ENCODE data around the gene CASTOR1. TPM values are rescaled to one million over a fixed set of nuclear protein-coding genes. Genes with fewer than 3 reads are reported as not detected.
A peak's percentile ranks its signal among the peaks of the same experiment; 100 is the strongest.

CASTOR1 gene
- total RNA-seq, 1 donor from 2014 or later: 17.2 TPM

- H3K4me1 Mint-ChIP-seq (ENCODE audit: unreplicated experiment): peaks cover 18% of the 10 kb centered on the region
- H3K27me3 Mint-ChIP-seq (ENCODE audit: unreplicated experiment): peaks cover 7% of the 10 kb centered on the region
- TF ChIP-seq CTCF (IDR thresholded peaks at IDR 0.05; ENCODE audit: unreplicated experiment): no peak
- peaks cover 19% of the 10 kb centered on the region for H3K36me3 Mint-ChIP-seq (ENCODE audit: low read depth, unreplicated experiment)
- peak overlapping the region; percentile 24 for H3K27ac Mint-ChIP-seq (ENCODE audit: unreplicated experiment)
- no peak for DNase-seq (ENCODE audit: low spot score)
- H3K9me3 Mint-ChIP-seq (ENCODE audit: unreplicated experiment): no peaks in the 10 kb centered on the region
- no peak overlapping the region for H3K4me3 Mint-ChIP-seq (ENCODE audit: unreplicated experiment)
These were observed 8.8 kb upstream of the CASTOR1 start for GRCh38 chr22:30297991-30298701.

- DNase-seq (ENCODE audit: low spot score): no peak
- H3K9me3 Mint-ChIP-seq (ENCODE audit: unreplicated experiment): no peaks in the 10 kb centered on the region
- H3K4me3 Mint-ChIP-seq (ENCODE audit: unreplicated experiment): no peak overlapping the region
- no peak overlapping the region for H3K27ac Mint-ChIP-seq (ENCODE audit: unreplicated experiment)
- peaks cover 16% of the 10 kb centered on the region for H3K36me3 Mint-ChIP-seq (ENCODE audit: low read depth, unreplicated experiment)
- no peak for TF ChIP-seq CTCF (IDR thresholded peaks at IDR 0.05; ENCODE audit: unreplicated experiment)
- peaks cover 14% of the 10 kb centered on the region for H3K4me1 Mint-ChIP-seq (ENCODE audit: unreplicated experiment)
- peaks cover 7% of the 10 kb centered on the region for H3K27me3 Mint-ChIP-seq (ENCODE audit: unreplicated experiment)
These were observed 8.1 kb upstream of the CASTOR1 start for GRCh38 chr22:30297276-30297990.

GRCh38 chr22:30296833-30297232 is 7.5 kb upstream of the CASTOR1 start:
- H3K27me3 Mint-ChIP-seq (ENCODE audit: unreplicated experiment): peaks cover 7% of the 10 kb centered on the region
- no peaks in the 10 kb centered on the region for H3K9me3 Mint-ChIP-seq (ENCODE audit: unreplicated experiment)
- H3K4me1 Mint-ChIP-seq (ENCODE audit: unreplicated experiment): peaks cover 8% of the 10 kb centered on the region
- H3K4me3 Mint-ChIP-seq (ENCODE audit: unreplicated experiment): no peak overlapping the region
- H3K36me3 Mint-ChIP-seq (ENCODE audit: low read depth, unreplicated experiment): peaks cover 16% of the 10 kb centered on the region
- no peak for DNase-seq (ENCODE audit: low spot score)
- TF ChIP-seq CTCF (IDR thresholded peaks at IDR 0.05; ENCODE audit: unreplicated experiment): no peak
- no peak overlapping the region for H3K27ac Mint-ChIP-seq (ENCODE audit: unreplicated experiment)

- no peak for TF ChIP-seq CTCF (IDR thresholded peaks at IDR 0.05; ENCODE audit: unreplicated experiment)
- H3K27me3 Mint-ChIP-seq (ENCODE audit: unreplicated experiment): peaks cover 7% of the 10 kb centered on the region
- peaks cover 16% of the 10 kb centered on the region for H3K36me3 Mint-ChIP-seq (ENCODE audit: low read depth, unreplicated experiment)
- no peak overlapping the region for H3K27ac Mint-ChIP-seq (ENCODE audit: unreplicated experiment)
- peaks cover 7% of the 10 kb centered on the region for H3K4me1 Mint-ChIP-seq (ENCODE audit: unreplicated experiment)
- no peak overlapping the region for H3K4me3 Mint-ChIP-seq (ENCODE audit: unreplicated experiment)
- no peaks in the 10 kb centered on the region for H3K9me3 Mint-ChIP-seq (ENCODE audit: unreplicated experiment)
- DNase-seq (ENCODE audit: low spot score): no peak
These were observed 7.0 kb upstream of the CASTOR1 start for GRCh38 chr22:30296324-30296723.

DNA sequence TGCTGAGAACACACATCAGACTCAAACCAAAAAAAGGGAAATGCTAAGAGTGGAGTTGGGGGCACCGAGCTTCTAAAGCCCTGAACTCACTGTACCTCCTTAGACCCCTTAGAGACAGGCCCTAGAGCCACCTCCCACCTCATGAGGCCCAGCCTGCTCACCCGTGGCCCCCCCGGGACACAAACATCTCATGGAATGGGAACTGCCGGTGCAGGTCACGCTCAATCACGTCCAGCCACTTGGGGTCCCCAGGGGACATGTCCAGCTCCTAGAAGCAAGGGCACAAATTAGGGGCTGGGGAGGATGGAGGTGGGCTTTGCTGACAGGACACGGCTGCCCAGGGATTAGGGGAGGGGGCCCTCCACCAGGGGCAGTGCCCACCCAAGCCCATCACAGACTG is 6.3 kb upstream of the CASTOR1 start:
- H3K27me3 Mint-ChIP-seq (ENCODE audit: unreplicated experiment): peaks cover 3% of the 10 kb centered on the region
- H3K9me3 Mint-ChIP-seq (ENCODE audit: unreplicated experiment): no peaks in the 10 kb centered on the region
- TF ChIP-seq CTCF (IDR thresholded peaks at IDR 0.05; ENCODE audit: unreplicated experiment): no peak
- no peak overlapping the region for H3K27ac Mint-ChIP-seq (ENCODE audit: unreplicated experiment)
- H3K4me1 Mint-ChIP-seq (ENCODE audit: unreplicated experiment): peaks cover 7% of the 10 kb centered on the region
- DNase-seq (ENCODE audit: low spot score): no peak
- H3K4me3 Mint-ChIP-seq (ENCODE audit: unreplicated experiment): no peak overlapping the region
- peaks cover 16% of the 10 kb centered on the region for H3K36me3 Mint-ChIP-seq (ENCODE audit: low read depth, unreplicated experiment)
